Hypothalamus (tissue), 51 donors: ENCODE measurements around the gene CDH13.

ENCODE experiments used
- DNase-seq, 51 donors: peaks; one replicate each; lab custom pipeline; 2025; lab: John Stamatoyannopoulos, UW

CDH13 gene

DNA sequence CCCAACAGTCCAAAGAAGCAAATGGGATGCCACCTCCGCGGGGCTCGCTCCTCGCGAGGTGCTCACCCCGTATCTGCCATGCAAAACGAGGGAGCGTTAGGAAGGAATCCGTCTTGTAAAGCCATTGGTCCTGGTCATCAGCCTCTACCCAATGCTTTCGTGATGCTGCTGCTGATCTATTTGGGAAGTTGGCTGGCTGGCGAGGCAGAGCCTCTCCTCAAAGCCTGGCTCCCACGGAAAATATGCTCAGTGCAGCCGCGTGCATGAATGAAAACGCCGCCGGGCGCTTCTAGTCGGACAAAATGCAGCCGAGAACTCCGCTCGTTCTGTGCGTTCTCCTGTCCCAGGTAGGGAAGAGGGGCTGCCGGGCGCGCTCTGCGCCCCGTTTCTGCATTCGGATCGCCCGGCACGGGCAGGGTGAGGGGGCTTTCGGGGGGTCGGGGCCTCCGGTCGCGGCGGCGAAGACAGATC, at the start of gene CDH13:
Gene CDH13 (plus strand): TSS at position 179 of the 471 bp plus-strand sequence.
- DNase-seq = peak in 15 of 51 donors; percentile 8 to 61 (median 25)

DNA sequence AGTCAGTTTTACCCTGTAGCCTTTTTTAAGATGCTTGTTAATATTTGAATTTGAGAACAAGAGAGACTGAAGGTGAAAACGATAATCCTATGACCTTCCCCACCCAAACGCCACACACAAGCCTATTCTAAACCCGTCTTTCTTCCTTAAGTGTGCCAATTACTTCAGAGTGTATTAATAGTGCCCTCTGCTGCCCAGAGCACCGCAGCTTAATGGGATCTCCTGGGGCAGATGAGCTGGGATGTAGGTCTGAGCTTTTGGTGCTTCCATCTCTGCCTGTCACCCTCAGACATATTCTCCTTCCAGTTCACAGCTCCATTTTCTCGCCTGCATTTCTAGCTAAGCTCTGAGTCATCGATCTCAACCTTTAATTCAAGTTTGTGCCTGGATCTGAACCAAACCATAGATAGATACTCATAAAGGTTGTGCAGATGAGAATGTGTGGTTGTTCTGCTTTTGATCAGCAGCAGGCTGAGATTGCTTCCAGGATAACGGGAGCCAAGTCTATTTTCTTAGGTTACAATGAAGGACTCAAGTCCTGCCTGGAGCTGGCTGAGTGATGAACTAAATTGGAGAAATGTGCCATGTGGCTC, 46.4 kb upstream of the CDH13 start:
- peak in 30 of 51 donors; percentile 0 to 67 (median 23) for DNase-seq

- DNase-seq = no peak
Observed at GRCh38 chr16:82582975-82583374, 43.8 kb upstream of the CDH13 start.

- DNase-seq = no peak
Observed at GRCh38 chr16:82583422-82583821, 43.3 kb upstream of the CDH13 start.

- peak in 1 of 51 donors; percentile 14 for DNase-seq
Observed at GRCh38 chr16:82584553-82585152, 42.1 kb upstream of the CDH13 start.

DNA sequence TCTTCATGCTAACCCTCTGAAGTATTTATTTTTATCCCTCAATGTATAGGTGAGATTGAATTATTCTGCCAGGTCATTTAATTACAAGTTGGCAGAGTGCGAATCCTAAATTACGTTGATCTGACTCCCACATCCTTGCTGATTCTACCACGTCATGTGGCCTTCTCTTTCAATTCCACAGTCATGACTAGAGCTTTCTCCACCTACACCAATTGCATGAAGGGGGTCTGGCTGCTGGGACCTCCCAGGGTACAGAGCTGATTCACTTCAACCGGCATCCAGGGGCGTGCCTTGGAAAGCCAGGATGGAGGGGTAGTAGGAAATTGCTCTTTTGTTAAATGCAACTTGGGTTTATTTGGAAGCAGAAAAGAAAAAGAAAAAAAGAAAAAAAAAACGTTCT, 41.1 kb upstream of the CDH13 start:
- peak in 1 of 51 donors; percentile 4 for DNase-seq

GRCh38 chr16:82586130-82586529, 40.6 kb upstream of the CDH13 start:
- DNase-seq = no peak

GRCh38 chr16:82587289-82587688, 39.5 kb upstream of the CDH13 start:
- no peak for DNase-seq

GRCh38 chr16:82589407-82589806, 37.4 kb upstream of the CDH13 start:
- no peak for DNase-seq

- DNase-seq = no peak
Observed at GRCh38 chr16:82594114-82594513, 32.7 kb upstream of the CDH13 start.

- DNase-seq = no peak
Observed at GRCh38 chr16:82598771-82599170, 28.0 kb upstream of the CDH13 start.

GRCh38 chr16:82601989-82602640, 24.7 kb upstream of the CDH13 start:
- DNase-seq = no peak

- peak in 35 of 51 donors; percentile 2 to 68 (median 35) for DNase-seq
Observed at GRCh38 chr16:82603784-82604411, 22.9 kb upstream of the CDH13 start.

GRCh38 chr16:82605076-82605475, 21.7 kb upstream of the CDH13 start:
- no peak for DNase-seq

- DNase-seq = no peak
Observed at GRCh38 chr16:82605863-82606620, 20.7 kb upstream of the CDH13 start.

GRCh38 chr16:82609140-82609539, 17.6 kb upstream of the CDH13 start:
- DNase-seq = no peak

GRCh38 chr16:82612263-82612662, 14.5 kb upstream of the CDH13 start:
- peak in 4 of 51 donors; percentile 2 to 19 (median 8) for DNase-seq

- no peak for DNase-seq
Observed at GRCh38 chr16:82616356-82616755, 10.4 kb upstream of the CDH13 start.

DNA sequence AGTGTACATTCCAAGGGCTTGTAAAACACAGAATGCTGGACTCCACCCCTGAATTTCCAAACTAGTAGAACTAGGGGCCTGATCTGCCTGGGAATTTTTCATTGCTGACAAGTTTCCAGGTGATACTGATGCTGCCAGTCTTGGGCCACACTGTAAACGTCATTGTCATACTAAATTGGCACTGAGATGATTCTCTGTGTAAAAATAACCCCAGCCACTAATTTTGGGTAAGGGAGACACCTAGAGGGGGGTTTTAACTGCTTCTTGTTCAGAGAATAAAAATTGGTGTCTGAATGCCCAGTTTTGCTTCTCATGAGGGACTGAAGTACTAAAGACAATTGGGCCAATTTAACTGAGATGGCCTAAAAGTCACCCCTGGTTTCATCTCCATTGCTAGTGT, 5.0 kb upstream of the CDH13 start:
- no peak for DNase-seq

- no peak for DNase-seq
Observed at GRCh38 chr16:82623241-82623640, 3.5 kb upstream of the CDH13 start.
